Measurements from ENCODE around the gene TSTD1. TPM values are rescaled to one million over a fixed set of nuclear protein-coding genes. Genes with fewer than 3 reads are reported as not detected.
"Not testable (repeated sequence)": the region's sequence is repeated elsewhere in the genome, so short reads cannot be mapped to it uniquely, and the experiment has no call there.

The TSTD1 gene
- total RNA-seq, 1 donor from 2014 or later = 9.5 TPM

DNA sequence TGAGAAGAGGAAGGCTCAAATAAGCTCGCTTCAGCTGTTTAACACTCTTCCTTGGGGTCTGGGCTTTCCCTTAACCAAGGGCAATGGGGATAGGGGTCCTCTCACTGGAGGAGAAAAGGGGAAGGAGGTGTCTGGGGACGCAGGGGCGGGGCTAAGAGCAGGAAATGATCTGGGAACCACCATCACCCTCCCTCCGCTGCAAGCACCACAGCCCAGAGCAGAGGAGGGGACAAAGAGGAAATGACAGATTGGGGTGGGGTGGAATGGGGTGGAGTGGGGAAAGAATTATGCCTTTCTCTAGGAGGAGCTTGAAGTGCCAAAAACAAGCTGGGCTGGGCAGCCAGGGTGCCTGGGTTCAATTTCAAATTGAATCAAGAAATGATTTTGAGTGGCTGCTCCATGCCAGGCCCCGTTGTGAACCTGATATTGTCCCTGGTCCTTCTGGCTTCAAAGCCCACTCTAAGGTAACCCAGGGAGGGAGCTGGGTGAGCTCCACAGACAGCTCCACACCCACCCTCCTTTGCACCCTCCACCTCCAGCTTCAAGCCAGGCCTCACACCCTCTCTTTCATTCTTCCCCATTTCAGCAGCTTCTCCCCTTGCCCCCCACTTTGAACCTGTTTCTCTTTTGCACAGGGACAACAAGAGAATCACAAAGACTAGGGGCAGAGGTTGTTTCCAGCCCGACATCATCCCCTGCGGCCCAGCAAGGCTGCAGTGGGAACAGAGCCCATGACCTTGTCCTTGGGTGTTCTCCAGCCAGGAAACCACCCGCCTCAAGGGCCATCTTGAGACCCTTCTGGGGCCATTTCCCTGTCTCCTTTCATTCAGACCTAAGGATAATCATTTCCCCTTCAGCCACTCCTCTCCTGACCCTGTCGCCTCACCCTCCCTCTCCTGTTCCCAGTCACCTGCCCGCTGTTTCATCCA is 29.8 kb upstream of the TSTD1 start:
- H3K27ac Mint-ChIP-seq (ENCODE audit: unreplicated experiment) = no peak overlapping the region
- H3K36me3 Mint-ChIP-seq (ENCODE audit: low read depth, unreplicated experiment) = peaks cover 6% of the 10 kb centered on the region
- H2AFZ ChIP-seq (ENCODE audit: low read depth, low read length) = no peak overlapping the region
- H4K20me1 ChIP-seq (ENCODE audit: insufficient read depth, low read length) = no peaks in the 10 kb centered on the region
- H3K9me3 Mint-ChIP-seq (ENCODE audit: unreplicated experiment) = no peaks in the 10 kb centered on the region
- DNase-seq (ENCODE audit: low read depth) = no peak
- TF ChIP-seq, protein P1, sequence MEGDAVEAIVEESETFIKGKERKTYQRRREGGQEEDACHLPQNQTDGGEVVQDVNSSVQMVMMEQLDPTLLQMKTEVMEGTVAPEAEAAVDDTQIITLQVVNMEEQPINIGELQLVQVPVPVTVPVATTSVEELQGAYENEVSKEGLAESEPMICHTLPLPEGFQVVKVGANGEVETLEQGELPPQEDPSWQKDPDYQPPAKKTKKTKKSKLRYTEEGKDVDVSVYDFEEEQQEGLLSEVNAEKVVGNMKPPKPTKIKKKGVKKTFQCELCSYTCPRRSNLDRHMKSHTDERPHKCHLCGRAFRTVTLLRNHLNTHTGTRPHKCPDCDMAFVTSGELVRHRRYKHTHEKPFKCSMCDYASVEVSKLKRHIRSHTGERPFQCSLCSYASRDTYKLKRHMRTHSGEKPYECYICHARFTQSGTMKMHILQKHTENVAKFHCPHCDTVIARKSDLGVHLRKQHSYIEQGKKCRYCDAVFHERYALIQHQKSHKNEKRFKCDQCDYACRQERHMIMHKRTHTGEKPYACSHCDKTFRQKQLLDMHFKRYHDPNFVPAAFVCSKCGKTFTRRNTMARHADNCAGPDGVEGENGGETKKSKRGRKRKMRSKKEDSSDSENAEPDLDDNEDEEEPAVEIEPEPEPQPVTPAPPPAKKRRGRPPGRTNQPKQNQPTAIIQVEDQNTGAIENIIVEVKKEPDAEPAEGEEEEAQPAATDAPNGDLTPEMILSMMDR (IDR thresholded peaks at IDR 0.05; ENCODE audit: insufficient read depth, low read depth, low read length) = no peak
- TF ChIP-seq EZH2 (IDR thresholded peaks at IDR 0.05; ENCODE audit: insufficient read depth, low read length) = no peak
- H3K27me3 ChIP-seq (ENCODE audit: insufficient read depth, low read length) = no peaks in the 10 kb centered on the region
- no peaks in the 10 kb centered on the region for H3K4me1 ChIP-seq (ENCODE audit: insufficient read depth, low read length)
- no peak for FAIRE-seq
- no peaks in the 10 kb centered on the region for H3K36me3 ChIP-seq (ENCODE audit: insufficient read depth, low read length)
- H3K27me3 Mint-ChIP-seq (ENCODE audit: low read depth, unreplicated experiment) = peaks cover 17% of the 10 kb centered on the region
- H3K79me2 ChIP-seq (ENCODE audit: insufficient read depth, low read length) = no peaks in the 10 kb centered on the region
- H3K4me2 ChIP-seq (ENCODE audit: low read length) = no peak overlapping the region
- H3K9ac ChIP-seq (ENCODE audit: low read length) = no peak overlapping the region
- peaks cover 13% of the 10 kb centered on the region for H3K4me1 Mint-ChIP-seq (ENCODE audit: low read depth, unreplicated experiment)
- H3K4me3 Mint-ChIP-seq (ENCODE audit: unreplicated experiment) = no peak overlapping the region
- no peaks in the 10 kb centered on the region for H3K9me3 ChIP-seq (ENCODE audit: insufficient read depth, low read depth, low read length)
- H3K27ac ChIP-seq (ENCODE audit: low read depth, low read length) = no peak overlapping the region
- H3K4me3 ChIP-seq (ENCODE audit: insufficient read depth, low read depth, low read length) = no peak overlapping the region

DNA sequence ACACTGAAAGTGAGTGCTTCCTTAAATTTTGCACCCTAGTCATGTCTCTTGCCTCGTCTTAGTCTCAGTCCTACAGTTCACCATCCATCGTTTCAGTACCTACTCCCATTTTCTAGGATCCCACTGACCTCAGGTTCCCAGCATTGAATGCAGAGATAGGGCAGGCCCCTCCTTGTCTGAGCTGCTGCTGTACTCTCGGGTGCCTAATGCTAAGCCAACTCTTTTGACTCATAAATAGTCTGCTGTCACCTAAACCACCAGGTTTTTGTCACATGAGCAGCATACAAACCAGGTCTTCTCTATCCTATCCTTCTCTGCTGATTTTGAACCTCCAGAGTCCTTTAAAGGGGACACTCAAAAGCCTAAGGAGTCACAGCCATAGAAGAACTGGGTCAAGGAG is 27.9 kb upstream of the TSTD1 start:
- Histone ChIP-seq H4K20me1 (ENCODE audit: insufficient read depth, low read length) (no peaks in the 10 kb centered on the region), H3K36me3 (ENCODE audit: insufficient read depth, low read length) (no peaks in the 10 kb centered on the region), H3K4me3 (ENCODE audit: insufficient read depth, low read depth, low read length) (no peak overlapping the region), H3K27ac (ENCODE audit: low read depth, low read length) (no peak overlapping the region), H3K4me2 (ENCODE audit: low read length) (no peak overlapping the region), H3K79me2 (ENCODE audit: insufficient read depth, low read length) (no peaks in the 10 kb centered on the region), H3K9ac (ENCODE audit: low read length) (no peak overlapping the region), H2AFZ (ENCODE audit: low read depth, low read length) (no peak overlapping the region), H3K4me1 (ENCODE audit: insufficient read depth, low read length) (no peaks in the 10 kb centered on the region), H3K27me3 (ENCODE audit: insufficient read depth, low read length) (no peaks in the 10 kb centered on the region), H3K9me3 (ENCODE audit: insufficient read depth, low read depth, low read length) (no peaks in the 10 kb centered on the region)
- Mint-ChIP-seq H3K4me1 (ENCODE audit: low read depth, unreplicated experiment) (peaks cover 6% of the 10 kb centered on the region), H3K4me3 (ENCODE audit: unreplicated experiment) (no peak overlapping the region), H3K27me3 (ENCODE audit: low read depth, unreplicated experiment) (peaks cover 18% of the 10 kb centered on the region), H3K27ac (ENCODE audit: unreplicated experiment) (no peak overlapping the region), H3K9me3 (ENCODE audit: unreplicated experiment) (no peaks in the 10 kb centered on the region), H3K36me3 (ENCODE audit: low read depth, unreplicated experiment) (peaks cover 4% of the 10 kb centered on the region)
- TF ChIP-seq, protein P1 (IDR thresholded peaks at IDR 0.05; ENCODE audit: insufficient read depth, low read depth, low read length) = no peak
- TF ChIP-seq EZH2 (IDR thresholded peaks at IDR 0.05; ENCODE audit: insufficient read depth, low read length) = no peak
- DNase-seq (ENCODE audit: low read depth) (no peak), FAIRE-seq (no peak)

DNA sequence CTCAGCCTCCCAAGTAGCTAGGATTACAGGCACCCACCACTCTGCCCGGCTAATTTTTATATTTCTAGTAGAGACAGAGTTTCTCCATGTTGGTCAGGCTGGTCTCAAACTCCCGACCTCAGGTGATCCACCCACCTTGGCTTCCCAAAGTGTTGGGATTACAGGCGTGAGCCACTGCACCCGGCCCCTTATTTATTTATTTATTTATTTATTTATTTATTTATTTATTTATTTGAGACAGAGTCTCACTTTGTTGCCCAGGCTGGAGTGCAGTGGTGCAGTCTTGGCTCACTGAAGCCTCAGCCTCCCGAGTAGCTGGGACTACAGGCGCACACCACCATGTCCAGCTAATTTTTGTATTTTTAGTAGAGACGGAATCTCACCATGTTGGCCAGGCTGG is 26.9 kb upstream of the TSTD1 start:
- H3K4me2 ChIP-seq (ENCODE audit: low read length); H3K4me1 ChIP-seq (ENCODE audit: insufficient read depth, low read length); H3K27ac ChIP-seq (ENCODE audit: low read depth, low read length); H2AFZ ChIP-seq (ENCODE audit: low read depth, low read length); H3K4me3 Mint-ChIP-seq (ENCODE audit: unreplicated experiment); DNase-seq (ENCODE audit: low read depth); H3K9me3 Mint-ChIP-seq (ENCODE audit: unreplicated experiment); FAIRE-seq; H3K27me3 ChIP-seq (ENCODE audit: insufficient read depth, low read length); H3K4me3 ChIP-seq (ENCODE audit: insufficient read depth, low read depth, low read length); H3K79me2 ChIP-seq (ENCODE audit: insufficient read depth, low read length); H3K9ac ChIP-seq (ENCODE audit: low read length); H3K36me3 ChIP-seq (ENCODE audit: insufficient read depth, low read length); H3K36me3 Mint-ChIP-seq (ENCODE audit: low read depth, unreplicated experiment); H3K9me3 ChIP-seq (ENCODE audit: insufficient read depth, low read depth, low read length); H3K4me1 Mint-ChIP-seq (ENCODE audit: low read depth, unreplicated experiment); H4K20me1 ChIP-seq (ENCODE audit: insufficient read depth, low read length); H3K27ac Mint-ChIP-seq (ENCODE audit: unreplicated experiment): not testable (repeated sequence)
- peaks cover 18% of the 10 kb centered on the region for H3K27me3 Mint-ChIP-seq (ENCODE audit: low read depth, unreplicated experiment)

DNA sequence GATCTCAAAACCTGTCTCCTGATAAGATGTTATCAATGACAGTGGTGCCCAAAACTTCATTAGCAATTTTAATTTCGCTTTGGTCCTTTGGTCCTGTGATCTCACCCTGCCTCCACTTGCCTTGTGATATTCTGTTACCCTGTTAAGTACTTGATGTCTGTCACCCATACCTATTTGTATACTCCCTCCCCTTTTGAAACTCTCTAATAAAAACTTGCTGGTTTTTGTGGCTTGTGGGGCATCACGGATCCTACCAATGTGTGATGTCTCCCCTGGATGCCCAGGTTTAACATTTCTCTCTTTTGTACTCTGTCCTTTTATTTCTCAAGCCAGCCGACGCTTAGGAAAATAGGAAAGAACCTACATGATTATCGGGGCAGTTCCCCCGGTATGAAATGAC is 25.2 kb upstream of the TSTD1 start:
- H3K27ac Mint-ChIP-seq (ENCODE audit: unreplicated experiment); H3K4me1 ChIP-seq (ENCODE audit: insufficient read depth, low read length): not testable (repeated sequence)

More for the DNA sequence above, 25.2 kb upstream of the TSTD1 start:
- not testable (repeated sequence) for H3K4me3 Mint-ChIP-seq (ENCODE audit: unreplicated experiment); H3K9me3 Mint-ChIP-seq (ENCODE audit: unreplicated experiment); H3K27me3 ChIP-seq (ENCODE audit: insufficient read depth, low read length); H3K4me1 Mint-ChIP-seq (ENCODE audit: low read depth, unreplicated experiment); H3K4me2 ChIP-seq (ENCODE audit: low read length); H3K79me2 ChIP-seq (ENCODE audit: insufficient read depth, low read length); H3K9me3 ChIP-seq (ENCODE audit: insufficient read depth, low read depth, low read length); FAIRE-seq; H4K20me1 ChIP-seq (ENCODE audit: insufficient read depth, low read length); H3K36me3 Mint-ChIP-seq (ENCODE audit: low read depth, unreplicated experiment); H3K36me3 ChIP-seq (ENCODE audit: insufficient read depth, low read length); H3K9ac ChIP-seq (ENCODE audit: low read length); H2AFZ ChIP-seq (ENCODE audit: low read depth, low read length); DNase-seq (ENCODE audit: low read depth); H3K27ac ChIP-seq (ENCODE audit: low read depth, low read length); H3K4me3 ChIP-seq (ENCODE audit: insufficient read depth, low read depth, low read length)
- peaks cover 18% of the 10 kb centered on the region for H3K27me3 Mint-ChIP-seq (ENCODE audit: low read depth, unreplicated experiment)
